Neural cell (in vitro differentiated cells): Measurements from ENCODE around the gene LCP1. TPM values are rescaled to one million over a fixed set of nuclear protein-coding genes. Genes with fewer than 3 reads are reported as not detected.

Experiments
- H2AFZ ChIP-seq: fragments of 200-600, 300-800 bp; sonication (generic), shearing (Covaris generic); 2 replicates; pipeline ENCODE4 v1.6.0; 2014; ENCODE audit warnings: low read depth, mild to moderate bottlenecking, antibody characterized with exemption, low read length, moderate library complexity
- H3F3A ChIP-seq: fragments of 200-600 bp; shearing (Covaris generic); 2 replicates; pipeline ENCODE4 v1.6.1; 2016; ENCODE audit warnings: mild to moderate bottlenecking, moderate library complexity, mixed read lengths, antibody characterized with exemption, low read length; ENCODE audit not compliant: insufficient read depth, poor library complexity, severe bottlenecking
- H3K27ac ChIP-seq: fragments of 200-600, 300-800 bp; sonication (generic), shearing (Covaris generic); 2 replicates; pipeline ENCODE4 v1.5.1; 2014; ENCODE audit warnings: mild to moderate bottlenecking, low read length, moderate library complexity
- H3K27me3 ChIP-seq: fragments of 300-800, 200-600 bp; sonication (generic), shearing (Covaris generic); 2 replicates; pipeline ENCODE4 v1.6.0; 2014; ENCODE audit warnings: mild to moderate bottlenecking, low read depth, low read length, moderate library complexity; ENCODE audit not compliant: insufficient read depth
- H3K36me3 ChIP-seq: fragments of 300-800, 200-600 bp; sonication (generic), shearing (Covaris generic); 2 replicates; pipeline ENCODE4 v1.5.1; 2014; ENCODE audit warnings: mild to moderate bottlenecking, antibody characterized with exemption, low read length, moderate library complexity; ENCODE audit not compliant: insufficient read depth
- H3K4me2 ChIP-seq: fragments of 300-800, 200-600 bp; sonication (generic), shearing (Covaris generic); 2 replicates; pipeline ENCODE4 v1.6.0; 2014; ENCODE audit warnings: mild to moderate bottlenecking, low read length
- H3K4me3 ChIP-seq: fragments of 300-800, 200-600 bp; sonication (generic), shearing (Covaris generic); 2 replicates; pipeline ENCODE4 v1.5.1; 2014; ENCODE audit warnings: mild to moderate bottlenecking, low read length, moderate library complexity
- H3K79me2 ChIP-seq: fragments of 200-600 bp; shearing (Covaris generic); replicated peaks from 2 replicates; pipeline ENCODE4 v1.6.0; 2014; ENCODE audit warnings: mild to moderate bottlenecking, low read length, moderate library complexity; ENCODE audit not compliant: insufficient read depth
- H3K9ac ChIP-seq: fragments of 300-800, 200-600 bp; sonication (generic), shearing (Covaris generic); 2 replicates; pipeline ENCODE4 v1.6.1; 2016; ENCODE audit warnings: mild to moderate bottlenecking, low read length, mixed read lengths
- H3K9me2 ChIP-seq: fragments of 200-600 bp; shearing (Covaris generic); 2 replicates; pipeline ENCODE4 v1.6.1; 2016; ENCODE audit warnings: mild to moderate bottlenecking, low read length, mixed read lengths; ENCODE audit not compliant: insufficient read depth
- H3K9me3 ChIP-seq: fragments of 200-600, 300-800 bp; sonication (generic), shearing (Covaris generic); 2 replicates; pipeline ENCODE4 v1.6.1; 2016; ENCODE audit warnings: mild to moderate bottlenecking, mixed run types, low read length, moderate library complexity, mixed read lengths
- H4K20me1 ChIP-seq: fragments of 200-600 bp; shearing (Covaris generic); 2 replicates; pipeline ENCODE4 v1.6.1; 2016; ENCODE audit warnings: mild to moderate bottlenecking, mixed run types; ENCODE audit not compliant: insufficient read depth
- CTCF ChIP-seq: fragments of 450-650 bp; IDR thresholded peaks from 2 replicates; pipeline ENCODE4 v1.5.1; 2014; ENCODE audit warnings: antibody characterized with exemption, mild to moderate bottlenecking, moderate library complexity; ENCODE audit not compliant: poor library complexity, severe bottlenecking
- EP300 ChIP-seq: fragments of 450-650 bp; conservative IDR thresholded peaks from 2 replicates; pipeline ENCODE4 v1.6.1; 2014; ENCODE audit warnings: antibody characterized with exemption, mild to moderate bottlenecking, moderate library complexity; ENCODE audit not compliant: poor library complexity, severe bottlenecking
- EZH2 ChIP-seq: fragments of 200-600, 300-800 bp; shearing (Covaris generic), sonication (generic); IDR thresholded peaks from 2 replicates; pipeline ENCODE4 v1.6.1; 2014; ENCODE audit warnings: antibody characterized with exemption, low read length, borderline replicate concordance, mild to moderate bottlenecking; ENCODE audit not compliant: insufficient read depth, poor library complexity, severe bottlenecking
- MXI1 ChIP-seq: fragments of 450-650 bp; conservative IDR thresholded peaks from 2 replicates; pipeline ENCODE4 v1.6.1; 2014; ENCODE audit warnings: antibody characterized with exemption, mild to moderate bottlenecking; ENCODE audit not compliant: poor library complexity, severe bottlenecking
- POLR2AphosphoS5 ChIP-seq: IDR thresholded peaks from 2 replicates; pipeline ENCODE4 v1.6.1; 2012
- RAD21 ChIP-seq: fragments of 450-650 bp; conservative IDR thresholded peaks from 2 replicates; pipeline ENCODE4 v1.6.1; 2014; ENCODE audit warnings: antibody characterized with exemption, mild to moderate bottlenecking, moderate library complexity
- REST ChIP-seq: IDR thresholded peaks from 2 replicates; pipeline ENCODE4 v1.6.1; 2012; ENCODE audit warnings: borderline replicate concordance
- SMC3 ChIP-seq: fragments of 450-650 bp; conservative IDR thresholded peaks from 2 replicates; pipeline ENCODE4 v1.6.1; 2014; ENCODE audit warnings: antibody characterized with exemption, mild to moderate bottlenecking, moderate library complexity; ENCODE audit not compliant: poor library complexity
- TAF1 ChIP-seq: IDR thresholded peaks from 2 replicates; pipeline ENCODE4 v1.6.1; 2012; ENCODE audit warnings: low read depth
- polyA plus RNA-seq: library from polyadenylated mRNA; depleted of rRNA; stranded (reverse); fragments of >200 nt; gene quantifications from 2 replicates; pipeline ENCODE4 v1.2.3, GENCODE V29; 2014

LCP1 gene
- polyA plus RNA-seq, 1 donor from 2014 or later: 0.76 TPM

DNA sequence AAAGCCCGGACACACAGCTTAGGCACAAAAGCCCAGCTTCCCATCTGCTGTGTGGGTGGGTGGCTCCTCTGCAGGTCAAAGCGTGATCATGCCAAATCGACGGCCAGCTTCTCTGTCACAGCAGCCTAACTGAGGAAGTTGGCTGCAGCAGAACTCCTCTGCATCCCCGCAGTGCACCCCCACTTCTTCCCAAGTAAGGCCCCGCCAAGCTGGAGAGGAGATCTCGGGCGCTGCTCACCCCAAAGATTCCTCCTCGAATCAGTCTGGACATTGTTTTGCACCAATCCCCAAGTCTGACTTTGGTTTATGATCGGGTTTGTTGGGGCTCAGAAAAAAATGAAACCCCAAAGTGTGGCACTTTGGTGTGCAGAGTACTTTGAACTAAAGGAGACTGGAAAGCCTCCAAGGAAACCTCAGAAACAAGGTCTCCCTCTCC lies 57.4 kb downstream of the LCP1 start:
- H3K27me3 ChIP-seq: no peaks in the 10 kb centered on the region
- no peak overlapping the region for H3K4me3 ChIP-seq
- H4K20me1 ChIP-seq: no peaks in the 10 kb centered on the region
- H3K9me2 ChIP-seq: no peaks in the 10 kb centered on the region
- no peak overlapping the region for H3K4me2 ChIP-seq
- no peak overlapping the region for H2AFZ ChIP-seq
- no peaks in the 10 kb centered on the region for H3K79me2 ChIP-seq
- no peak overlapping the region for H3K9ac ChIP-seq
- TF ChIP-seq RAD21: no peak
- no peak for TF ChIP-seq REST
- no peak for TF ChIP-seq SMC3
- TF ChIP-seq EP300: no peak
- no peak for TF ChIP-seq TAF1
- no peak for TF ChIP-seq MXI1
- TF ChIP-seq CTCF: no peak
- no peak for TF ChIP-seq POLR2AphosphoS5
- no peak for TF ChIP-seq EZH2
- no peaks in the 10 kb centered on the region for H3K9me3 ChIP-seq
- H3F3A ChIP-seq: no peaks in the 10 kb centered on the region
- H3K27ac ChIP-seq: no peak overlapping the region
- H3K36me3 ChIP-seq: no peaks in the 10 kb centered on the region

DNA sequence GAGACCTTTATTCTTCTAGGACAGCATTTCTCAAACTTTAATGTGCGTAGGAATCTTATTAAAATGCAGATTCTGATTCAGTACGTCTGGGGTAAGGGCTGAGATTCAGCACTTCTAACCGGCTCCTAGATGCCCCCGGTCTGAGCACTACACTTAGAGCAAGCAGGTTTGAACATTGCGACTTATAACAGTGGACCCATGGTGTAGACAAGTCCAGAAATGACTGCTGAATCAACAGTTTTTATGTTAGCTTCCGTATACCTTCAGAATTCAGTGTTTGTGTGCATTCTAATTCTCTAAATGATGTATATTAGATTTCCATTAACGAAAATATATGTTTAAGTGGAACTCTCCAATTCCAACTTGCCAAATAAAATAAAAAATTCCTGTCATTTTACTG lies 59.7 kb downstream of the LCP1 start:
- Histone ChIP-seq H3K36me3 (no peaks in the 10 kb centered on the region), H3K4me3 (no peak overlapping the region), H3K9me2 (no peaks in the 10 kb centered on the region), H3K27me3 (no peaks in the 10 kb centered on the region), H3K4me2 (no peak overlapping the region), H3F3A (no peaks in the 10 kb centered on the region), H3K9ac (no peak overlapping the region), H3K9me3 (no peaks in the 10 kb centered on the region), H2AFZ (no peak overlapping the region), H3K79me2 (no peaks in the 10 kb centered on the region), H4K20me1 (no peaks in the 10 kb centered on the region), H3K27ac (no peak overlapping the region)
- TF ChIP-seq POLR2AphosphoS5: no peak
- TF ChIP-seq REST: no peak
- no peak for TF ChIP-seq SMC3
- TF ChIP-seq TAF1: no peak
- TF ChIP-seq MXI1: no peak
- no peak for TF ChIP-seq EP300
- TF ChIP-seq EZH2: no peak
- no peak for TF ChIP-seq CTCF
- no peak for TF ChIP-seq RAD21
